Ascending aorta (tissue), 2 donors: ENCODE data around the gene OR52I2. TPM values are rescaled to one million over a fixed set of nuclear protein-coding genes. Genes with fewer than 3 reads are reported as not detected.

ENCODE experiments used
- DNase-seq, 2 donors: peaks; one replicate each; pipeline ENCODE4 v3.0.0-alpha.2; 2019; ENCODE audit warnings: low spot score in 2 of 2
- H3K27ac ChIP-seq, 2 donors: fragments of 200-600 bp; sonication (generic); one replicate each; pipeline ENCODE4 v1.5.1; 2016 to 2017; ENCODE audit warnings: mild to moderate bottlenecking in 1 of 2
- H3K27me3 ChIP-seq: fragments of 200-600 bp; sonication (generic); one replicate; pipeline ENCODE4 v1.5.1; 2017
- H3K36me3 ChIP-seq, 2 donors: fragments of 200-600 bp; sonication (generic); one replicate each; pipeline ENCODE4 v1.5.1; 2016
- H3K4me1 ChIP-seq, 2 donors: fragments of 200-600 bp; sonication (generic); one replicate each; pipeline ENCODE4 v1.5.1; 2016 to 2017; ENCODE audit warnings: mild to moderate bottlenecking in 1 of 2
- H3K4me3 ChIP-seq, 2 donors: fragments of 200-600 bp; sonication (generic); one replicate each; pipeline ENCODE4 v1.5.1; 2016 to 2017; ENCODE audit warnings: mild to moderate bottlenecking in 1 of 2
- H3K9me3 ChIP-seq, 2 donors: fragments of 200-600 bp; sonication (generic); one replicate each; pipeline ENCODE4 v1.5.1; 2016
- CTCF ChIP-seq, 3 experiments: fragments of 200-600 bp in 2 of 3; fragments of 450-650 bp in 1 of 3; sonication (generic) in 2 of 3; IDR thresholded peaks; one replicate each; pipeline ENCODE4 v1.5.1; 2016 to 2019; ENCODE audit warnings: antibody characterized with exemption in 3 of 3, mild to moderate bottlenecking in 1 of 3, moderate library complexity in 1 of 3
- intact Hi-C: fragments of 100-400 bp; cut with DNase I; formaldehyde crosslinking; loops from one replicate; pipeline ENCODE4 v1.15.1; 2023
- total RNA-seq: library from RNA; depleted of rRNA; stranded (reverse); fragments of >200 nt; gene quantifications from one replicate; pipeline ENCODE4 v1.1.0, GENCODE V29; 2016

OR52I2 gene
- total RNA-seq, 1 donor from 2014 or later = not detected

- Histone ChIP-seq H3K4me3 (no peak overlapping the region), H3K27ac (no peak overlapping the region), H3K4me1 (peaks cover 0 to 2% of the 10 kb centered on the region in 2 donors), H3K36me3 (no peaks in the 10 kb centered on the region), H3K27me3 (no peaks in the 10 kb centered on the region), H3K9me3 (no peaks in the 10 kb centered on the region)
- no peak for TF ChIP-seq CTCF (IDR thresholded peaks at IDR 0.05)
- DNase-seq = no peak
- intact Hi-C loops = loop anchor here (5.0 kb wide), 1 partner anchor 1171 kb away; the partner anchor contains the start of gene OR52N2
These were observed 54.6 kb downstream of the OR52I2 start for GRCh38 chr11:4636136-4636535.

GRCh38 chr11:4636962-4637661 is 55.6 kb downstream of the OR52I2 start, which contains the start of gene OR51D1:
Gene OR51D1, plus strand, starts transcription at chr11:4637477. Its CDS starts 2,314 bp downstream, at chr11:4639791.
- H3K4me3 ChIP-seq = peak within 1 kb of the TSS in 1 of 2 donors; percentile 44
- intact Hi-C loops = loop anchor here (5.0 kb wide), 1 partner anchor 1170 kb away; the partner anchor contains the start of gene OR52N2
- peak; percentile 41 to 83 (median 78) for TF ChIP-seq CTCF (IDR thresholded peaks at IDR 0.05)
- no peaks in the 10 kb centered on the region for H3K27me3 ChIP-seq
- peaks cover 0 to 2% of the 10 kb centered on the region in 2 donors for H3K4me1 ChIP-seq
- H3K36me3 ChIP-seq = no peaks in the 10 kb centered on the region
- DNase-seq = peak in 1 of 2 donors; percentile 72
- no peaks in the 10 kb centered on the region for H3K9me3 ChIP-seq
- H3K27ac ChIP-seq = no peak within 1 kb of the TSS

- Histone ChIP-seq H3K36me3 (no peaks in the 10 kb centered on the region), H3K9me3 (no peaks in the 10 kb centered on the region), H3K4me3 (no peak overlapping the region), H3K27ac (no peak overlapping the region), H3K4me1 (peaks cover 0 to 2% of the 10 kb centered on the region in 2 donors), H3K27me3 (no peaks in the 10 kb centered on the region)
- intact Hi-C loops = loop anchor here (5.0 kb wide), 1 partner anchor 1170 kb away; the partner anchor contains the start of gene OR52N2
- DNase-seq = no peak
- TF ChIP-seq CTCF (IDR thresholded peaks at IDR 0.05) = no peak
These were observed 56.1 kb downstream of the OR52I2 start for GRCh38 chr11:4637662-4638047.

- Histone ChIP-seq H3K9me3 (no peaks in the 10 kb centered on the region), H3K27ac (no peak overlapping the region), H3K36me3 (no peaks in the 10 kb centered on the region), H3K27me3 (no peaks in the 10 kb centered on the region), H3K4me1 (peaks cover 0 to 2% of the 10 kb centered on the region in 2 donors), H3K4me3 (no peak overlapping the region)
- no peak for DNase-seq
- intact Hi-C loops = loop anchor here (5.0 kb wide), 1 partner anchor 1167 kb away; the partner anchor contains the start of gene OR52N2
- TF ChIP-seq CTCF (IDR thresholded peaks at IDR 0.05) = no peak
These were observed 58.4 kb downstream of the OR52I2 start for GRCh38 chr11:4639931-4640330.

- intact Hi-C loops = no loop called here
- Histone ChIP-seq H3K36me3 (no peaks in the 10 kb centered on the region), H3K27ac (no peak overlapping the region), H3K4me1 (peaks cover 0 to 2% of the 10 kb centered on the region in 2 donors), H3K4me3 (no peak overlapping the region), H3K9me3 (no peaks in the 10 kb centered on the region), H3K27me3 (no peaks in the 10 kb centered on the region)
- no peak for TF ChIP-seq CTCF (IDR thresholded peaks at IDR 0.05)
- DNase-seq = no peak
These were observed 60.0 kb downstream of the OR52I2 start for GRCh38 chr11:4641501-4641900.
